NK-92 treated with Interleukin-12 subunit alpha and Interleukin-12 subunit beta, amount 100 ng/mL, for 24 hours (cell line): ENCODE data around the gene TBXAS1.

Source experiments
- DNase-seq: peaks from one replicate; lab custom pipeline; 2025; lab: John Stamatoyannopoulos, UW

Gene TBXAS1

GRCh38 chr7:139976838-139977656 is 148.0 kb downstream of the TBXAS1 start:
- DNase-seq = no peak

GRCh38 chr7:139981511-139981895 is 152.4 kb downstream of the TBXAS1 start:
- DNase-seq = no peak

- no peak for DNase-seq
Measured at GRCh38 chr7:139982927-139983920, 154.2 kb downstream of the TBXAS1 start.

- no peak for DNase-seq
Measured at GRCh38 chr7:139984642-139985539, 155.8 kb downstream of the TBXAS1 start.

- DNase-seq = no peak
Measured at GRCh38 chr7:139985811-139986210, 156.7 kb downstream of the TBXAS1 start.

- no peak for DNase-seq
Measured at GRCh38 chr7:139987691-139988516, 158.8 kb downstream of the TBXAS1 start.

- DNase-seq = no peak
Measured at GRCh38 chr7:139989366-139990141, 160.5 kb downstream of the TBXAS1 start.

- no peak for DNase-seq
Measured at GRCh38 chr7:139990142-139990535, 161.1 kb downstream of the TBXAS1 start.

- DNase-seq = no peak
Measured at GRCh38 chr7:139990571-139991268, 161.7 kb downstream of the TBXAS1 start.

- DNase-seq = no peak
Measured at GRCh38 chr7:139991269-139991666, 162.2 kb downstream of the TBXAS1 start.

- DNase-seq = no peak
Measured at GRCh38 chr7:139991911-139992310, 162.8 kb downstream of the TBXAS1 start.

GRCh38 chr7:139992353-139993044 is 163.4 kb downstream of the TBXAS1 start:
- no peak for DNase-seq

- no peak for DNase-seq
Measured at GRCh38 chr7:139993169-139993568, 164.1 kb downstream of the TBXAS1 start.

- no peak for DNase-seq
Measured at GRCh38 chr7:139993592-139993991, 164.5 kb downstream of the TBXAS1 start.

- DNase-seq = no peak
Measured at GRCh38 chr7:139994356-139994755, 165.3 kb downstream of the TBXAS1 start.

- no peak for DNase-seq
Measured at GRCh38 chr7:139995017-139995915, 166.2 kb downstream of the TBXAS1 start.

- DNase-seq = no peak
Measured at GRCh38 chr7:139998572-139998971, 169.5 kb downstream of the TBXAS1 start.

GRCh38 chr7:139999516-139999915 is 170.5 kb downstream of the TBXAS1 start:
- DNase-seq = no peak
